ENCODE measurements around the gene VPS33B.

The VPS33B gene

DNA sequence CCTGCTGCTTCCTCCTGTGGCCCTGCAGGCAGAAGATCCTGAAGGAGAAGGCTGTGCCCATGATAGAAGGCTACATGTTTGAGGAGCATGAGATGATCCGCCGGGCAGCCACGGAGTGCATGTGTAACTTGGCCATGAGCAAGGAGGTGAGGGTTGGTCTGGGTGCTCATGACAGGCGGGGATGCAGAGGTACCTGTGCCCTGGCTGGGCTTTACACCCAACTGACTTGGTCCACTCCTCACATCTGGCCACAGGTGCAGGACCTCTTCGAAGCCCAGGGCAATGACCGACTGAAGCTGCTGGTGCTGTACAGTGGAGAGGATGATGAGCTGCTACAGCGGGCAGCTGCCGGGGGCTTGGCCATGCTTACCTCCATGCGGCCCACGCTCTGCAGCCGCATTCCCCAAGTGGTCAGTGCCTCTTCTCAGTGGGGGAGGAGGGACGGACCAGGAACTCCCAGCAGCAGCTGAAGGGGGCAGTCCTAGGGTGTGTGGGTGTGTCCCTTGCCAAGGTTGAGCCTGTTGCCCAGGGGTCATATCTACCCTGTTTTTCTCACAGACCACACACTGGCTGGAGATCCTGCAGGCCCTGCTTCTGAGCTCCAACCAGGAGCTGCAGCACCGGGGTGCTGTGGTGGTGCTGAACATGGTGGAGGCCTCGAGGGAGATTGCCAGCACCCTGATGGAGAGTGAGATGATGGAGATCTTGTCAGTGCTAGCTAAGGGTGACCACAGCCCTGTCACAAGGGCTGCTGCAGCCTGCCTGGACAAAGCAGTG lies 69.3 kb downstream of the VPS33B start:
- FAIRE-seq = no peak
- no peak for DNase-seq (ENCODE audit: low spot score)

- FAIRE-seq (no peak), DNase-seq (ENCODE audit: low spot score) (no peak)
These were observed 71.7 kb downstream of the VPS33B start for GRCh38 chr15:90950676-90951075.

DNA sequence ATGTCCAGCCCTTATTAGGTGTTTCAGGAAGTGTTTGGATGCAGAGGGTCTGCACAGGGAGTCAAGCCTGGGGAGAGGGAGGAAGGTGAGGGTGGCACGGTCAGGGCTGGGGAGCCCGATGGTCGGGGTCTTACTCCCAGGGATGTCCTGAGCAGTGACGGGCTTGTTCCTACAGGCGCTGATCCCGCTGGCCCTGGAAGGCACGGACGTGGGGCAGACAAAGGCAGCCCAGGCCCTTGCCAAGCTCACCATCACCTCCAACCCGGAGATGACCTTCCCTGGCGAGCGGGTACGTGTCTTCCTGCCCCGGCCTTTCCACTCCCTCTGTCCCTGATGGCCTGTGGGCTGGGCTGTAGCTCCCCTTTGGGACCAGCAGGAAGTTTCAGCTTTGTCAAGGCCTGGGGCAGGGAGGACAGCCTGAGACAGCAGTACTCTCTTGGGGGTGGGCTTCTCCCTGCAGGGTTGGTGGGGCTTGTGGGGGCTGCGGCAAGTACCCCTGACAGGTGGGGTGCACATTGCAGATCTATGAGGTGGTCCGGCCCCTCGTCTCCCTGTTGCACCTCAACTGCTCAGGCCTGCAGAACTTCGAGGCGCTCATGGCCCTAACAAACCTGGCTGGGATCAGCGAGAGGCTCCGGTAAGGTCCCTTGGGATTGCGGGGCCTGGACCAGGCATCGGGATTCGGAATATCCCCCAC lies 72.3 kb downstream of the VPS33B start:
- DNase-seq (ENCODE audit: low spot score) = no peak
- FAIRE-seq = no peak

Data from RCC 7860 (cell line).